Measurements from ENCODE around the gene DDX41.

DDX41 gene

DNA sequence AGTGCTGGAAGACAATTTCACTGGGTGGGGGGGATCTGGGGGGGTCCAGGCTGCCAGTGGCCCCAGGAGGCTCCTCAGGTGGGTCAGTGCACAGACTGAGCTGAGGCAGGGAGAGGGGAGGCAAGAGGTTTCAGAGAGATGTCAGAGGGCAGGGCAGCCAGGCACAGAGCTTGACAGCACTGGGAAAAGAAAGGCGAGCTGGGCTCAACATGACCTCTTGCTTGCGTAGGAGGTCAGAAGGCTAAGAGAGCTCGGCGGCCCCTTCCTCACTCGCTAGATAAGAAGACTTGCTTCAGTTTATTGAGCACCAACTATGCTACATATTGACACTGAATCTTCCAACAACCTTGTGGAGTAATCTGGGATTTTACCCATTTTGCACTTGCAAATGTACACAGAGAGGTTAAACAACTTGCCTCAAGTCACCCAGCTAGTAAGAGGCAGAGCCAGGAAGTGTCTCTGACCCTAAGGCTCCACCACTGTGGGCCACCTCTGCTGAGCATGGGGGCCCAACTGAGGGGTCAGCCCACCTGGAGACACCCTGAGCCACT is 22.9 kb downstream of the DDX41 start:
- Histone ChIP-seq H3K36me3 (ENCODE audit: insufficient read depth, low read length) (no peaks in the 10 kb centered on the region), H3K27me3 (ENCODE audit: insufficient read depth, low read length) (no peaks in the 10 kb centered on the region), H3F3A (ENCODE audit: insufficient read depth, low read length) (no peaks in the 10 kb centered on the region), H3K9me2 (ENCODE audit: low read depth, low read length) (no peaks in the 10 kb centered on the region), H3K4me3 (ENCODE audit: low read depth, low read length, poor library complexity, severe bottlenecking) (no peak overlapping the region), H3K4me2 (ENCODE audit: low read length) (no peak overlapping the region; the same call in 1 of the 2 replicates), H3K27ac (ENCODE audit: low read depth, low read length, poor library complexity, severe bottlenecking) (peak overlapping the region; percentile 80), H3K79me2 (ENCODE audit: insufficient read depth, low read length) (no peaks in the 10 kb centered on the region), H3K9me3 (ENCODE audit: low read length) (no peaks in the 10 kb centered on the region), H3K4me1 (ENCODE audit: insufficient read depth, low read length, severe bottlenecking) (peaks cover 59% of the 10 kb centered on the region), H3K9ac (ENCODE audit: low read length) (no peak overlapping the region; the same call in 1 of the 2 replicates), H4K20me1 (ENCODE audit: insufficient read depth, low read length) (no peaks in the 10 kb centered on the region), H2AFZ (ENCODE audit: low read length) (no peak overlapping the region)
- no peak for TF ChIP-seq EZH2 (IDR thresholded peaks at IDR 0.05; ENCODE audit: borderline replicate concordance, low read length)
- TF ChIP-seq, protein P1, sequence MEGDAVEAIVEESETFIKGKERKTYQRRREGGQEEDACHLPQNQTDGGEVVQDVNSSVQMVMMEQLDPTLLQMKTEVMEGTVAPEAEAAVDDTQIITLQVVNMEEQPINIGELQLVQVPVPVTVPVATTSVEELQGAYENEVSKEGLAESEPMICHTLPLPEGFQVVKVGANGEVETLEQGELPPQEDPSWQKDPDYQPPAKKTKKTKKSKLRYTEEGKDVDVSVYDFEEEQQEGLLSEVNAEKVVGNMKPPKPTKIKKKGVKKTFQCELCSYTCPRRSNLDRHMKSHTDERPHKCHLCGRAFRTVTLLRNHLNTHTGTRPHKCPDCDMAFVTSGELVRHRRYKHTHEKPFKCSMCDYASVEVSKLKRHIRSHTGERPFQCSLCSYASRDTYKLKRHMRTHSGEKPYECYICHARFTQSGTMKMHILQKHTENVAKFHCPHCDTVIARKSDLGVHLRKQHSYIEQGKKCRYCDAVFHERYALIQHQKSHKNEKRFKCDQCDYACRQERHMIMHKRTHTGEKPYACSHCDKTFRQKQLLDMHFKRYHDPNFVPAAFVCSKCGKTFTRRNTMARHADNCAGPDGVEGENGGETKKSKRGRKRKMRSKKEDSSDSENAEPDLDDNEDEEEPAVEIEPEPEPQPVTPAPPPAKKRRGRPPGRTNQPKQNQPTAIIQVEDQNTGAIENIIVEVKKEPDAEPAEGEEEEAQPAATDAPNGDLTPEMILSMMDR (IDR thresholded peaks at IDR 0.05; ENCODE audit: low read length): no peak

DNA sequence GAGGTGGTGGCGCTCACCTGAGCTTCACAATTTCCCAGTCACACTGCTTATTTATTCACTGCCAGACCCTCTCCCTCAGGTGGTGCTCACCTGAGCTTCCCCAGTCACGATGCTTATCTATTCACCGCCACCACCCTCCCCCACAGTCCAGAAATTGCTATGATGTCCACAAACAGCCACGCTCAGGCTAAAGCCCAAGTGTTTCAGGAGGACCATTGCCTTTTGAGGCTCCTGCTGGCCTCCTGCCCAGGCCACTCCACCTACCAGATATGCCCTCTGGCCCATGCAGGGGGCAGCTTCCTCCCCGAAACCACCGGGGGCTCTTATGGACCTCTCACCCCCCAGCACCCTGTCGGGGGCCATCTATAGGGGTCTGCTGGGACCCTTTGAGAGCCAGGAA is 23.9 kb downstream of the DDX41 start:
- Histone ChIP-seq H3K9me2 (ENCODE audit: low read depth, low read length) (no peaks in the 10 kb centered on the region), H4K20me1 (ENCODE audit: insufficient read depth, low read length) (no peaks in the 10 kb centered on the region), H2AFZ (ENCODE audit: low read length) (no peak overlapping the region), H3K9me3 (ENCODE audit: low read length) (no peaks in the 10 kb centered on the region), H3K36me3 (ENCODE audit: insufficient read depth, low read length) (peaks cover 5% of the 10 kb centered on the region; the same call in 1 of the 2 replicates), H3K4me1 (ENCODE audit: insufficient read depth, low read length, severe bottlenecking) (peaks cover 57% of the 10 kb centered on the region), H3K79me2 (ENCODE audit: insufficient read depth, low read length) (no peaks in the 10 kb centered on the region), H3K9ac (ENCODE audit: low read length) (no peak overlapping the region), H3K27me3 (ENCODE audit: insufficient read depth, low read length) (no peaks in the 10 kb centered on the region), H3K4me2 (ENCODE audit: low read length) (no peak overlapping the region), H3K4me3 (ENCODE audit: low read depth, low read length, poor library complexity, severe bottlenecking) (no peak overlapping the region), H3K27ac (ENCODE audit: low read depth, low read length, poor library complexity, severe bottlenecking) (no peak overlapping the region), H3F3A (ENCODE audit: insufficient read depth, low read length) (no peaks in the 10 kb centered on the region)
- TF ChIP-seq, protein P1 (IDR thresholded peaks at IDR 0.05; ENCODE audit: low read length): no peak
- TF ChIP-seq EZH2 (IDR thresholded peaks at IDR 0.05; ENCODE audit: borderline replicate concordance, low read length): no peak

DNA sequence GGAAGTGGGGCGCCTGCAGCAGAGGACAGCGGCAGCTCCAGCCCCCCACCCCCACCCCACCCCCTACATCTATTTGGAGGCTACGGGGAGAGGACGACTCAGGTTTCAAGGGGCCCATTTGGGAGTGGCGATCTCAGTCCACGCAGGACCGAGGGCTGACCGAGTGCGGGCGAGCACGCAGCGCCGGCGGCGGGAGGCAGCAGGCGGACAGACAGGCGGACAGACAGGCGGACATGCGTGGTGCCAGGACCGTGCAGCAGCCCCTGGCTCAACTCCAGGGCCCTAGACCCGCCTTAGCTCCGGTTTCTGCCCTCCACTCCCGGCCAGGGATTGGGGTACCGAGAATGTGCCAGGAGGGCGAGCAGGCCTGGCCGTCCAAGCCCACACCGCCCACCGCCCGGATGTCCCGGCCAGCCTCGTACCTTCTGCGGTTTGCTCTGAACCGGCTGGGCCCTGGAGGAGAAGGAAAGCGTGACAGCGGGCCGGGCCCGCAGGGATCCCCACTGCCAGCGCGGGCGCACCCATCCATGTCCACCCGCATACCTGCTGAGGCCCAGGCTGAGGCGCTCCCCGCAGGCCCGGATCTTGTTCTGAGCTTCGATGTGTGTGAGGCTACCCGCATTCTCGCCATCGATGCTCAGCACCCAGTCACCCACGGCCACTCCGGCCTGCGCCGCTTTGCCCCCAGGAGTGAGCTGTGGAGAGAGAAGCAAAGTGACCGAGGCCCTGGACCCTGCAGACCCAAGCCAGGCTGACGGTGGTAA is 24.6 kb downstream of the DDX41 start:
- no peak overlapping the region for H3K27ac ChIP-seq (ENCODE audit: low read depth, low read length, poor library complexity, severe bottlenecking)
- no peaks in the 10 kb centered on the region for H3K27me3 ChIP-seq (ENCODE audit: insufficient read depth, low read length)
- no peak for TF ChIP-seq EZH2 (IDR thresholded peaks at IDR 0.05; ENCODE audit: borderline replicate concordance, low read length)
- TF ChIP-seq, protein P1 (IDR thresholded peaks at IDR 0.05; ENCODE audit: low read length): no peak
- H3K9me2 ChIP-seq (ENCODE audit: low read depth, low read length): no peaks in the 10 kb centered on the region
- H3K4me1 ChIP-seq (ENCODE audit: insufficient read depth, low read length, severe bottlenecking): peaks cover 57% of the 10 kb centered on the region
- H3K4me3 ChIP-seq (ENCODE audit: low read depth, low read length, poor library complexity, severe bottlenecking): no peak overlapping the region
- H4K20me1 ChIP-seq (ENCODE audit: insufficient read depth, low read length): no peaks in the 10 kb centered on the region
- H3K36me3 ChIP-seq (ENCODE audit: insufficient read depth, low read length): peaks cover 12% of the 10 kb centered on the region
- no peaks in the 10 kb centered on the region for H3F3A ChIP-seq (ENCODE audit: insufficient read depth, low read length)
- no peaks in the 10 kb centered on the region for H3K9me3 ChIP-seq (ENCODE audit: low read length)
- H3K9ac ChIP-seq (ENCODE audit: low read length): no peak overlapping the region
- no peak overlapping the region for H3K4me2 ChIP-seq (ENCODE audit: low read length)
- no peak overlapping the region for H2AFZ ChIP-seq (ENCODE audit: low read length)
- no peaks in the 10 kb centered on the region for H3K79me2 ChIP-seq (ENCODE audit: insufficient read depth, low read length)

Data from OCI-LY1 (cell line).